Effector memory CD4-positive, alpha-beta T cell (primary cell): Measurements from ENCODE around the gene CHST3.
"Not testable (repeated sequence)": the region's sequence is repeated elsewhere in the genome, so short reads cannot be mapped to it uniquely, and the experiment has no call there.

Source experiments
- DNase-seq, 3 donors: peaks; one replicate each; pipeline ENCODE4 v3.0.0-alpha.2; 2020
- H3K27ac ChIP-seq: 2 replicates; pipeline ENCODE4 v1.7.0; 2013; ENCODE audit warnings: mild to moderate bottlenecking, low read length, moderate library complexity; ENCODE audit not compliant: insufficient read depth, poor library complexity, severe bottlenecking
- H3K27me3 ChIP-seq: replicated peaks from 2 replicates; pipeline ENCODE4 v1.7.0; 2013; ENCODE audit warnings: mild to moderate bottlenecking, low read length; ENCODE audit not compliant: insufficient read depth, control insufficient read depth, poor library complexity, severe bottlenecking
- H3K36me3 ChIP-seq: 2 replicates; pipeline ENCODE4 v1.7.0; 2013; ENCODE audit warnings: mild to moderate bottlenecking, low read length, moderate library complexity; ENCODE audit not compliant: control insufficient read depth, insufficient read depth
- H3K4me1 ChIP-seq: 2 replicates; pipeline ENCODE4 v1.7.0; 2013; ENCODE audit warnings: low read length, mild to moderate bottlenecking; ENCODE audit not compliant: control insufficient read depth, insufficient read depth, poor library complexity, severe bottlenecking
- H3K4me3 ChIP-seq: 2 replicates; pipeline ENCODE4 v1.7.0; 2013; ENCODE audit warnings: low read length, low read depth, mild to moderate bottlenecking; ENCODE audit not compliant: insufficient read depth, poor library complexity, severe bottlenecking
- H3K9me3 ChIP-seq: 2 replicates; pipeline ENCODE4 v1.7.0; 2013; ENCODE audit warnings: mild to moderate bottlenecking, low read length, moderate library complexity; ENCODE audit not compliant: control insufficient read depth

CHST3 gene

DNA sequence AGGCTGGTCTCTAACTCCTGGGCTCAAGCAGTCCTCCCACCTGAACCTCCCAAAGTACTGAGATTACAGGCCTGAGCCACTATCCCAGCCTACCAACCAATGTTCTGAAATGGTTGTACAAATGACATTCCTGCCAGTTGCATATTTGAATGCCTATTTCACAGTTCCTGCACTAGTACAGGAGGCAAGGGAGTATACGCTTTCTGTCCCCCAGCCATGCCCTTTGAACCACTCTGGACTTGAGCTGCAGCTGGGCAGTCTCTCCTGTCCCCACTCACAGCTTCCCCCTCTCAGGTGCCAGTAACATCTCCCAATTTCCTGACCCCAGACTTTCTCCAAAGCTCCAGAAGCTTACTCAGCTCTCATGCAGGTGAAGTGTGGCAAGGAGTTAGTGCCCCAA is 65.2 kb downstream of the CHST3 start:
- H3K27ac ChIP-seq: no peak overlapping the region
- peaks cover 3% of the 10 kb centered on the region for H3K27me3 ChIP-seq
- H3K9me3 ChIP-seq: no peaks in the 10 kb centered on the region
- no peaks in the 10 kb centered on the region for H3K4me1 ChIP-seq
- no peak overlapping the region for H3K4me3 ChIP-seq
- DNase-seq: no peak
- H3K36me3 ChIP-seq: no peaks in the 10 kb centered on the region

DNA sequence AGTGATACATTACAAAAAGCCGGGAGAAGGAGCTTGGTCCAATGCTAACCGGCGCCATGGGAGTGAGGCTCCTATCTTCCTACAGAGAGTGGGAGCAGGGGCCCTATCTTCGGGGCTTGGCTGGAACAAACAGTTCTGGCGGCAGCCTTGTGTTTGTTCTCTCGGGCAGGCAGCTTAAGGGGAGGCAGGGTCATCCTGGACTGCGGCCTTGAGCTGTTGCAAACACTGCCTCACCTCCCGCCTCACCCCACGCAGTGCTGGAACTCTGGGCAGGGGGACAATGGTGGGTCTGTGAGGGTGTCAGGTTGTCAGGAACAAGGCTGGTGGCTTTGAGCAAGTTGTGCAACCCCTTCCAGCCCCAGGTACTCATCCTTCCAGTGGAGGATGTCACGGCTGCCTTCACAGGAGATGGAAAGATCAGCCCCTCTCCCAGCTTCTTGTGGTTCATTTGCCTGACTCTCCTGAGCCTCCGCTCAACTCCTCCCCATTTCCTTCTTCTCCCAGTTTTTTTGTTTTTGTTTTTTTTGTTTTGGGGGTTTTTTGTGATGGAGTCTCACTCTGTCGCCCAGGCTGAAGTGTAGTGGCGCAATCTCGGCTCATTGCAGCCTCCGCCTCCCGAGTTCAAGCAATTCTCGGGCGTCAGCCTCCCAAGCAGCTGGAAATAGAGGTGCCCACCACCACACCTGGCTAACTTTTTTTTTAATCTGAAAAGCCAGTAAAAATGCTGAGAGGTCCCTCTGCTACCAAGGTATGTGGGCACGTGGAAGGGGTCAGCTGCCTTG is 66.8 kb downstream of the CHST3 start:
- Histone ChIP-seq H3K36me3 (no peaks in the 10 kb centered on the region), H3K4me1 (no peaks in the 10 kb centered on the region), H3K27me3 (peaks cover 3% of the 10 kb centered on the region), H3K27ac (no peak overlapping the region), H3K9me3 (no peaks in the 10 kb centered on the region), H3K4me3 (no peak overlapping the region)
- no peak for DNase-seq

DNA sequence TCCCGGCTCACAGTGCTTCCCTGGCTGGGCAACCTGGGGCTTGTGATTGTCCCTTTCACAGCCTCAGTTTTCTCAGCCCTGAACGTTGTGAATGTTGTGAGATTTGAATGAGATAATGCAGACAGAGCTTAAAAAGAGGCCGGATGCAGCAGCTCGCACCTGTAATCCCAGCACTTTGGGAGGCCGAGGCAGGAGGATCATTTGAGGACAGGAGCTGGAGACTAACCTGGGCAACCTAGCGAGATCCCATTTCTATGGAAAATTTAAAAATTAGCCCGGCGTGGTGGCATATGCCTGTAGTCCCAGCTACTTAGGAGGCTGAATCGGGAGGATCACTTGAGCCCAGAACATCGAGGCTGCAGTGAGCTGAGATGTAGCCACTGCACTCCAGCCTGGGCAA is 67.5 kb downstream of the CHST3 start:
- no peak for DNase-seq
- Histone ChIP-seq H3K4me3 (no peak overlapping the region), H3K27me3 (peaks cover 3% of the 10 kb centered on the region), H3K27ac (no peak overlapping the region), H3K9me3 (no peaks in the 10 kb centered on the region), H3K36me3 (no peaks in the 10 kb centered on the region), H3K4me1 (no peaks in the 10 kb centered on the region)

DNA sequence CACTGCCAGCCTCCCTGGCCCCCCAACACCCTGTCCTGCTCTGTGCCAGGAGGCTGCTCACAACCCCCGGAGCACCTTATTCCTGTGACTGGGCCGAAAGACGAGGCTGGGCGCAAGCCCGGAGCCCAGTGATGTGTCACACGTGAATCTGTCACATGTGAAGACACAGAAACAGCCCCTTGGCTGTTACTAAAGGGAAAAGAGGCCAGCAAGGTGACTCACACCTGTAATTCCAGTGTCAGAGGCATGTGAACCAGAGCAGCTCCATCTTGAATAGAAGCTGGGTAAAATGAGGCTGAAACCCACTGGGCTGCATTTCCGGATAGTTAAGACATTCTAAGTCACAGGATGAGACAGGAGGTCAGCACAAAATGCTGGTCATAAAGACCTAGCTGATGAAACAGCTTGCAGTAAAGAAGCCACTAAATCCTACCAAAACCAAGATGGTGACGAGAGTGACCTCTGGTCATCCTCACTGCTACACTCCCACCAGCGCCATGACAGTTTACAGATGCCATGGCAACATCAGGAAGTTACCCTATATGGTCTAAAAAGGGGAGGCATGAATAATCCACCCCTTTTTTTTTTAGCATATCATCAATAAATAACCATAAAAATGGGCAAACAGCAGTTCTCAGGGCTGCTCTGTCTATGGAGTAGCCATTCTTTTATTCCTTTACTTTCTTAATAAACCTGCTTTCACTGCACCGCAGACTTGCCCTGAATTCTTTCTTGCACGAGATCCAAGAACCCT is 68.4 kb downstream of the CHST3 start:
- not testable (repeated sequence) for H3K27ac ChIP-seq, DNase-seq, H3K27me3 ChIP-seq, H3K36me3 ChIP-seq, H3K4me1 ChIP-seq, H3K4me3 ChIP-seq, H3K9me3 ChIP-seq

DNA sequence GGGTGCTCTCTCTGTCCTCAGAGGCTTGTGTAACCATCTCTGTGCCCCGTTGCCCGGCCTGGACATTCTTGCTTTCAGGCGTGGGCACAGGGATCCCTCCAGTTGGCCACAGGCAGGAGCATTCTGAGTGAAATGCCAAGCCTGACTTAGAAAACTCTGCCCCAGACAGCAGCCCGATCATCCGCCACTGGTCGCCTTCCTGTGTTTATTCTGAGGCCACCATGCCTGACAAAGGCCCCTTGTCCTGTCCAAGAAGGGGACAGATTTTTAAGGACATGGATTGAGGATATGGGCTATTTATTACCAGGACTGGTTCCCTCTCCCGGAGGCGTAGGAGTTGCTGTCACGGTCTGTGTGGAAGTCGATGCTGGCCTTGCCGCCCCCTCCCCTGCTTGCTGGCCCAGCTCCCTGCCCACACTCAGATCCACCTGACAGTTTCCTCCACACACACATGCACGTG is 69.9 kb downstream of the CHST3 start:
- H3K4me3 ChIP-seq: no peak overlapping the region
- no peak overlapping the region for H3K27ac ChIP-seq
- peaks cover 3% of the 10 kb centered on the region for H3K27me3 ChIP-seq
- no peaks in the 10 kb centered on the region for H3K9me3 ChIP-seq
- DNase-seq: no peak
- no peaks in the 10 kb centered on the region for H3K4me1 ChIP-seq
- H3K36me3 ChIP-seq: no peaks in the 10 kb centered on the region

DNA sequence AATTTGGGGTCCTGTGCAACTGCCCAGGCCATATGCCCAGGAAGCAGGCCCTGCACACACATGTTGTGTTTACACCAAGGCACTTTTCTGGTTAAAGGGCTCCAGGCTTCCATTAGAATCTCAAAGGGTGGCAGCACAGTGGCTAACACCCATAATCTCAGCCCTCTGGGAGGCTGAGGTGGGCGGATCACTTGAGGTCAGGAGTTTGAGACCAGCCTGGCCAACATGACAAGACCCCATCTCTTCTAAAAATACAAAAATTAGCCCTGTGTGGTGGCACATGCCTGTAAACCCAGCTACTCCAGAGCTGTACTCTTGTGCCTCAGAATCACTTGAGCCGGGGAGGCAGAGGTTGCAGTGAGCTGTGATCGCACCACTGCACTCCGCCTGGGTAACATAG is 70.6 kb downstream of the CHST3 start:
- DNase-seq: no peak
- Histone ChIP-seq H3K9me3 (no peaks in the 10 kb centered on the region), H3K36me3 (no peaks in the 10 kb centered on the region), H3K27me3 (peaks cover 3% of the 10 kb centered on the region), H3K4me3 (no peak overlapping the region), H3K27ac (no peak overlapping the region), H3K4me1 (no peaks in the 10 kb centered on the region)

DNA sequence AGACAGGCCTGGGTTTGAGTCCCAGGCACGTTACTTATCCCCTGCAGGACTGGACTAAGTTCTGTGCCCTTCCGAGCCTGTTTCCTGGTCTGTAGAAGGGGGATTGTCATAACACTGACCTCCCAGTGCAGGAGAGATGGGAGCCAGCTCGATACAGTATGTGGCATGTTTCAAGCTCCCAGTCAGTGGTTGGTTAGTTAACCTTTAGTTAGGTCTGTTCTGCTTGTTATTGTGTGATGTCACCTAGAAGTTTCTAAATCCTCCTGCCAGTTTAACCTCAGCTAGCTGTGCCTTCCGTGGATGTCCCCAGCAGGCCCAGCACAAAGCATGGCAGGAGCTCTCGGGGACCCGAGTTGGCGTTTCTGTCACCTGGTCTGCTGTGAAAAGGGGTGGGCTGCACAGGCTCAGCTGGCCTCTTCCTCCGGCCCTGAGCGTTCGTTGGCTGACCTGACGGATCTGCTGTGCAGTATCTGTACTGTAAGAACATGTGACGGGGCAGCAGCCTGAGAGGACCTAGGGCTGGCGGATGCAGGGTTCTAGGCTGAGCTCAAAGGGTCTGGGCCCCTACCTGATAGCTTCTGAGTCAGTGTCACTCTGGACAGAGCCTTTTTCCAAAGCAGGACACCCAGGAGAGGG is 71.2 kb downstream of the CHST3 start:
- Histone ChIP-seq H3K27me3 (peaks cover 3% of the 10 kb centered on the region), H3K9me3 (no peaks in the 10 kb centered on the region), H3K4me1 (no peaks in the 10 kb centered on the region), H3K27ac (no peak overlapping the region), H3K4me3 (no peak overlapping the region), H3K36me3 (no peaks in the 10 kb centered on the region)
- DNase-seq: no peak

DNA sequence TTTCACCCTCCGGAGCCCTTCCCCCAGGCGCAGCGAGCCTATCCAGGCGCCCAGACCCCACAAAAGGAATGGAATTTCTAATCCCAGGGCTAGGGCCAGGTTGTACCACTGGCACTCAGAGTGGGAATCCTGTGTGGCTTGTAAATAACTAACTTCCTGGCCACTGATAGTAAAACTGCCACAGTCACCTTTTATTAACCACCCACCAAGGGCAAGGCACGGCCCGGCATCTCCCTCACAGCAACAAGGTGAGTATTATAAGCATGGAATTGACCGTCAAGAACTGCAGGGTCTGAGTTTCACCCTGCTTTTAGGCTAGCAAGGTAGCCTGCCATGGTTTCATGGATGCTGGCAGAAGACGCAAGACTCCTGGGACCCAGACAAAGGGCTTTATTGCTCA is 73.1 kb downstream of the CHST3 start:
- Histone ChIP-seq H3K27me3 (peaks cover 2% of the 10 kb centered on the region), H3K4me1 (no peaks in the 10 kb centered on the region), H3K27ac (no peak overlapping the region), H3K4me3 (no peak overlapping the region), H3K9me3 (no peaks in the 10 kb centered on the region), H3K36me3 (no peaks in the 10 kb centered on the region)
- no peak for DNase-seq

DNA sequence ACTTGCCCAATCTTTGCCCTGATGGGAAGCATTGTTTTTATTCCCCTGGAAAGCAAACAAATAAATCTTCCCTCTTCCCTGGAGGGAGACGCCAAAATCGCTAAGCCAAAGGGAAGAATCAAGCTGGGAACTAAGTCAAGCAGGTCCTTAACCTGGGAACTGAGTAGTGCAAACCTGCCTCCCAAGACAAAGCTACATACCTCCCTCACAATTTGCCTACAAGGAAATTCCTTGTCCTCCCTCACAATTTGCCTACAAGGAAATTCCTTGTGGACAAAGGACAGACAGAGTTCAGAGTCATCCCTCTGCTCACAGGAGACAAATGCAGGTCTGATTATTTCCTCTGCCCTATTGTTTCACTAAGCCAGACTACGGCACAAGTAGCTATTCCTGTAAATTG is 73.6 kb downstream of the CHST3 start:
- no peaks in the 10 kb centered on the region for H3K36me3 ChIP-seq
- no peaks in the 10 kb centered on the region for H3K4me1 ChIP-seq
- no peak for DNase-seq
- no peaks in the 10 kb centered on the region for H3K27me3 ChIP-seq
- no peaks in the 10 kb centered on the region for H3K9me3 ChIP-seq
- H3K27ac ChIP-seq: no peak overlapping the region
- no peak overlapping the region for H3K4me3 ChIP-seq

DNA sequence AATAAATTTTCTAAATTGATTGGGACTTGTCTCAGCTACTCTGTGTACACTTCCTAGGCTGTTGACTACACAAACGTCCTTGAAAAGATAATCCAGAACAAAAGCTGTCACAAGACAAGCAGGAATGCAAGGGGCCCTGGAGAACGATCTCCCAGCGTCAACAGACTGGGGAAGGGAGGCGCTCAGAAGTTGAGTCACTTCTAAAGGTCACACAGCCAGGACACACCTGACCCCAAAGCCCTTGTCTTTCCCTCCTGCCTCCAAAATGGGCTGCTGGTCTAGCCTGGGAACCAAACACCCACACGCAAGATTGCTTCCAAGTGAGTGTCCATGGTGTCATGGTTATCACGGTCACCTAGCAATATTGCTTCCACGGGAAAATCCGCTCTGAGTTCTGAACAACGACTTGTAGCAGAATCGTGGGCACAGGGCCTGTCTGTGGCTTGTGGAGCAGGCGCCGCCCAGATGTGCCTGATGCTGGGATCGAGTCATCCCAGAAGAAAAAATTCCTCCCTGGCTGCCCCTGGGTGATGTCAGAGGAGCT is 74.3 kb downstream of the CHST3 start:
- H3K27me3 ChIP-seq: no peaks in the 10 kb centered on the region
- no peak overlapping the region for H3K27ac ChIP-seq

More for the DNA sequence above, 74.3 kb downstream of the CHST3 start:
- no peaks in the 10 kb centered on the region for H3K9me3 ChIP-seq
- H3K4me1 ChIP-seq: no peaks in the 10 kb centered on the region
- no peak overlapping the region for H3K4me3 ChIP-seq
- no peak for DNase-seq
- no peaks in the 10 kb centered on the region for H3K36me3 ChIP-seq
